Measurements from ENCODE around the gene LSAMP.

Gene LSAMP

DNA sequence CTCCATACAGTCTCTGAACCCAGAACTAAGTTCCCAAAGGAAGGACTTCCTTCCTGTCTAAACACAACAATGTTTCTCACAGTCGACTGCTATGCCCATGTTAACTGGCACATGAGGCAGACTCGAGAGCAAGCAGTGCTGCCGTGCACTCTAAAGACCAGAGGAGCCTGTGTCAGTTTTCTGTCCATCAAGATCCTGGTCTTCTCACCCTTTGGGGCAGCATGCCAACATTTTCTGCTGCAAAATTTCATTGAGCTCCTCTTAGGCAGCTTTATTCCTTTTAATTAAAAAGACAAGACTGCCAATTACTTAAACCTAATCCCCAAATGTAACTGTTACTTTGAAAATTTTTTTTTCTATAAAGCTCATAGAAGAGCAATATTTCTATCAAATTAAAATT is 616.9 kb downstream of the LSAMP start:
- TF ChIP-seq CTCF (IDR thresholded peaks at IDR 0.05), result no peak

GRCh38 chr3:115827495-115827894 is 617.8 kb downstream of the LSAMP start:
- no peak for TF ChIP-seq CTCF (IDR thresholded peaks at IDR 0.05)

DNA sequence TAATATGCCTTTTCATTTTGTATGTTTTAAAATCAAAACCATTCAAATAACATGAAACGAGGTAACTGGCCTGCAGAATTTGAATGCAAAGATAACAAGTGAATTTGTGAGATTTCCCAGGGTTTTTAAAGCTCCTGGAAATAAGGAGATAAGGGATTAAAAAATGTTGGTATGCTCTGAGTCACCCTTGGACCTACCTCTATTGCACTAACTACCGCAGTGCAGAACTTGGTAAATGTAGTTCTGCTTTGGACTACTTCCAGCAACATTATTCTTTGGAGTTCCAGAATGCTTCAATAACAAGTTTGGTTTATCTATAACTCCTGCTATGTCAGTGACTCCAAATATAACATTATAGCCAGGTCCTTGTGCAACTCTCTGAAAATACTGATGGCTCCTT is 620.2 kb downstream of the LSAMP start:
- no peak for TF ChIP-seq CTCF (IDR thresholded peaks at IDR 0.05)

- TF ChIP-seq CTCF (IDR thresholded peaks at IDR 0.05), result no peak
Measured at GRCh38 chr3:115823083-115823482, 622.2 kb downstream of the LSAMP start.

DNA sequence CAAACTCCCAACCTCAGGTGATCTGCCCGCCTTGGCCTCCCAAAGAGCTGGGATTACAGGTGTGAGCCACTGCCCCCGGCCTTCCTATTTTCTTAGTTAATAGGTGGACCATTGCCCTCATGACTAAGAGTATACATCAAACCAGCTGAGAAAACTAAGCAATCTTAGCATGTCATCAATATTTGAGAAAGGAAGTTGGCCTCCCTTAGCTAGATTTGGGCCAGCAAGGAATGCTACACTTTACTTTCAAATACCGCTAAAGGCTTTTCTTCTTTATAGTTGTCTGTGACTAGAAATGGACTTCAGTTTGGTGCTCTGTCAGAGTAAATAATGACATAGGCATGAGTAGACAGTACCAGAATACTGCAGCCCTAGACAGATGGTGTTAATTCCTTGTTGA is 622.7 kb downstream of the LSAMP start:
- TF ChIP-seq CTCF (IDR thresholded peaks at IDR 0.05), result no peak

DNA sequence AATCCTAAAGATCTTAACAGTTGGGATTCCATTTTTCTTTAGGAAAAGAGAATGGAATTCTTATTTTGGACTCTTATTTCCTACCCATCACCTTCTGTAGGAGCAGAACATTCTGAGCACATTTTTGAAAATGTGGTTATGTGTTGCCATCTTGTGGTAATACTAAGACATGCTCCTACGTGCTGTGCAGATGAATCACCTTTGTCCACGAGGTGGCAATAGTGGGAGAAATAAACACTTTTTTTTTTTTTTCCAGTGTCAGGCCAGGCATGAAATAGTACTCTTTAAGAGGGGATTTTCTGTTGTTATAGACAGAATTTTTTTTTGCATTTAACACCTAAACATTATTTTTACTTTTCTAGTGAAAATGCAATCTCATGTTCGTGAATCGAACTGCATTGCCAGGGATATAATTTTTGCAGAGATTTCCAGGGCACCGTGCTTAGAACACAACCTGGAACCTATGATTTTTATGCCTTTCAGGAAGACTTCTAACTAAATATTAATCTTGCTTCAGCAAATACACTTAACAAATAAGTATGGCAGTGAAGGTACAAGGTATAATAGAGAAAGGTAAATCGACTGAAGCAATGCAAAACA is 625.4 kb downstream of the LSAMP start:
- TF ChIP-seq CTCF (IDR thresholded peaks at IDR 0.05), result peak; percentile 100

DNA sequence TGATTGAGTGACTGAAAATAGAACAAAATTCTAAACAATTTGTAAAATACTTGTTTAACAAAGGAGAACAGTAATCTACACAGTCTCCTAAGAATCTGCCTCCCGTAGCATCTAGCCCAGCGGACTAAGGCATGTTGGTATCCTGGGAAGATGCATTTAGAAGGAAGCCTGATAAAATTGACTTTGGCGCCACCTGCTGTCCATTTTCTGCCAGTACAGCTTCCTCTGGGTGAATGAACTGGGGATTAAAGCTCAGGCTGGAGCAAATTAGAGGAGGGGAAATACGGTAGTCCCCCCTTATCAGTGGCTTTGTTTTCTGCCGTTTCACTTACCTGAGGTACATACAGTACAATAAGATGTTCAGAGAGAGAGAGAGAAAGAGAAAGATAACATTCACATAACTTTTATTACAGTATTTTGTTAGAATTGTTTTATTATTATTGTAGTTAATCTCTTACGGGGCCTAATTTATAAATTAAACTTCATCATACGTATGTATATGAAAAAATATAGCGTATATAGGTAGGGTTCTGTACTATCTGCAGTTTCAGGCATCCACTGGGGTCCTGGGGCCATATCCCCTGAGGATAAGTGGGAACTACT is 630.4 kb downstream of the LSAMP start:
- TF ChIP-seq CTCF (IDR thresholded peaks at IDR 0.05), result peak; percentile 89

DNA sequence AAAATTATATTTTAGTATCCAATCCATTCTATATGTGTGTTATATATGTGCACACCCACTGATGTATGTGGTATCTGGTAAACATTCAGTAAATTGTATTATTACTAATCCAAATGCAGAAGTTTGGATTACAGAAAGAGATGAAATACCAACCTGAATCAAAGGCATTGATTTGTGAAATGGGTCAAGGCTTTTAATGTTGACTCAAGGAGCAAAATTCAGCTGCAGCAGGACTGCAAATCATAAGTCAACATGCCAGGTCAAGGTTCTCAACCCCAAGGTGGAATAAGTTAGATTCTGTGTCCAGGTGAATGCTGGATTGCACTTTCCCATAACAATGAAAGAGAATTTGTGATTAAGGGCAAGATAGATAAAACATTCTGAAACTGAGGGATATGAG is 631.3 kb downstream of the LSAMP start:
- TF ChIP-seq CTCF (IDR thresholded peaks at IDR 0.05), result no peak

All from LNCAP (cell line).